Ovary (tissue), 3 donors: Measurements from ENCODE around the gene CRAMP1.

Experiments
- EP300 ChIP-seq: sonication (generic); formaldehyde crosslinking; IDR thresholded peaks from one replicate; pipeline ENCODE4 v1.6.1; 2017; ENCODE audit warnings: antibody characterized with exemption
- POLR2A ChIP-seq: fragments of 450-650 bp; IDR thresholded peaks from one replicate; pipeline ENCODE4 v1.6.1; 2017; ENCODE audit warnings: antibody characterized with exemption, mild to moderate bottlenecking, moderate library complexity
- TF ChIP-seq, protein P1 (sequence below), 3 donors: fragments of 450-650 bp in 2 of 3; fragments of 200-600 bp in 1 of 3; IDR thresholded peaks; one replicate each; pipeline versions ENCODE4 v1.5.1 to v1.8.0; 2016 to 2022; ENCODE audit warnings: antibody characterized with exemption in 3 of 3, mild to moderate bottlenecking in 1 of 3
- donor health status: DM: no; HTN: no; CAD: no.

DNA sequence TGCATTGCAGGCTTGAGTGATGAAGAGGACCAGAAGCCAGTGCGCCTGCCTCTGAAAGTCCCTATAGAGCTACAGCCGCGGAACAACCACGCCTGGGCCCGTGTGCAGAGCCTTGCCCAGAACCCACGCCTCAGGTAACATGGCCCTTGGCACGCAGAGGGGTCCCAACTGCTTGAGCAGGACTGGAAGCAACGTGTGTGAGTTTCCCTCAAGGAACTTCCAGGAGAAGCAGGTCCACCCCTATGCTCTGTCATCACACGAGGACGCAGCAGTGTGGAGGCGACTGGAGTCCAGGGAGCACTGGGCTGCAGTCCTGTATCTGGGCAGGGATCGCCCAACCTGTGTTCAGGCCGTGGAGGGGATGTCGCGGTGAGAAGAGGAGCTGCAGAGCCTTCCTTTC, 40.9 kb downstream of the CRAMP1 start:
- TF ChIP-seq POLR2A, result no peak
- TF ChIP-seq, protein P1, sequence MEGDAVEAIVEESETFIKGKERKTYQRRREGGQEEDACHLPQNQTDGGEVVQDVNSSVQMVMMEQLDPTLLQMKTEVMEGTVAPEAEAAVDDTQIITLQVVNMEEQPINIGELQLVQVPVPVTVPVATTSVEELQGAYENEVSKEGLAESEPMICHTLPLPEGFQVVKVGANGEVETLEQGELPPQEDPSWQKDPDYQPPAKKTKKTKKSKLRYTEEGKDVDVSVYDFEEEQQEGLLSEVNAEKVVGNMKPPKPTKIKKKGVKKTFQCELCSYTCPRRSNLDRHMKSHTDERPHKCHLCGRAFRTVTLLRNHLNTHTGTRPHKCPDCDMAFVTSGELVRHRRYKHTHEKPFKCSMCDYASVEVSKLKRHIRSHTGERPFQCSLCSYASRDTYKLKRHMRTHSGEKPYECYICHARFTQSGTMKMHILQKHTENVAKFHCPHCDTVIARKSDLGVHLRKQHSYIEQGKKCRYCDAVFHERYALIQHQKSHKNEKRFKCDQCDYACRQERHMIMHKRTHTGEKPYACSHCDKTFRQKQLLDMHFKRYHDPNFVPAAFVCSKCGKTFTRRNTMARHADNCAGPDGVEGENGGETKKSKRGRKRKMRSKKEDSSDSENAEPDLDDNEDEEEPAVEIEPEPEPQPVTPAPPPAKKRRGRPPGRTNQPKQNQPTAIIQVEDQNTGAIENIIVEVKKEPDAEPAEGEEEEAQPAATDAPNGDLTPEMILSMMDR (IDR thresholded peaks at IDR 0.05), result no peak
- no peak for TF ChIP-seq EP300
